Measurements from ENCODE around the gene ZCCHC24. TPM values are rescaled to one million over a fixed set of nuclear protein-coding genes. Genes with fewer than 3 reads are reported as not detected.

Gene ZCCHC24
- total RNA-seq, 4 donors from 2014 or later = 15.6 to 41.1 (median 22.5) TPM

- WGBS, 2 donors (ENCODE audit: low coverage in 1 of 2) = 0 to 79% methylated on average over 1 to 6 of the region's 6 CpGs
- no peak overlapping the region for H3K27ac ChIP-seq
- peaks cover 0 to 12% (median 4%) of the 10 kb centered on the region in 4 donors for H3K4me1 ChIP-seq
- in situ Hi-C loops (cut with MboI; ENCODE audit: low pct_ligation_motif_present in 1 of 4, low pct_unique_long_range_greater_than_20kb in 1 of 4, low sequenced_read_pairs in 3 of 4) = loop anchor here in 1 of 4 donors (25.0 kb wide), 1 partner anchor 857 kb away; the partner anchor contains the start of gene ANXA11
- no peak for DNase-seq
- no peak for TF ChIP-seq POLR2A (IDR thresholded peaks at IDR 0.05)
- TF ChIP-seq POLR2AphosphoS5 (IDR thresholded peaks at IDR 0.05) = no peak
- TF ChIP-seq EP300 (IDR thresholded peaks at IDR 0.05; ENCODE audit: low read depth) = no peak
- TF ChIP-seq, protein P1, sequence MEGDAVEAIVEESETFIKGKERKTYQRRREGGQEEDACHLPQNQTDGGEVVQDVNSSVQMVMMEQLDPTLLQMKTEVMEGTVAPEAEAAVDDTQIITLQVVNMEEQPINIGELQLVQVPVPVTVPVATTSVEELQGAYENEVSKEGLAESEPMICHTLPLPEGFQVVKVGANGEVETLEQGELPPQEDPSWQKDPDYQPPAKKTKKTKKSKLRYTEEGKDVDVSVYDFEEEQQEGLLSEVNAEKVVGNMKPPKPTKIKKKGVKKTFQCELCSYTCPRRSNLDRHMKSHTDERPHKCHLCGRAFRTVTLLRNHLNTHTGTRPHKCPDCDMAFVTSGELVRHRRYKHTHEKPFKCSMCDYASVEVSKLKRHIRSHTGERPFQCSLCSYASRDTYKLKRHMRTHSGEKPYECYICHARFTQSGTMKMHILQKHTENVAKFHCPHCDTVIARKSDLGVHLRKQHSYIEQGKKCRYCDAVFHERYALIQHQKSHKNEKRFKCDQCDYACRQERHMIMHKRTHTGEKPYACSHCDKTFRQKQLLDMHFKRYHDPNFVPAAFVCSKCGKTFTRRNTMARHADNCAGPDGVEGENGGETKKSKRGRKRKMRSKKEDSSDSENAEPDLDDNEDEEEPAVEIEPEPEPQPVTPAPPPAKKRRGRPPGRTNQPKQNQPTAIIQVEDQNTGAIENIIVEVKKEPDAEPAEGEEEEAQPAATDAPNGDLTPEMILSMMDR (IDR thresholded peaks at IDR 0.05) = no peak
- H3K36me3 ChIP-seq = peaks cover 0 to 38% (median 13%) of the 10 kb centered on the region in 4 donors
- intact Hi-C loops (cut with DNase I; ENCODE audit: low total_unique reads) = loop anchor here (2.0 kb wide), 1 partner anchor 39 kb away; no protein-coding TSS in a partner anchor
- H3K27me3 ChIP-seq = no peaks in the 10 kb centered on the region
- no peaks in the 10 kb centered on the region for H3K9me3 ChIP-seq
- no peak overlapping the region for H3K4me3 ChIP-seq
Measured at GRCh38 chr10:79355420-79356017, 89.9 kb downstream of the ZCCHC24 start.

DNA sequence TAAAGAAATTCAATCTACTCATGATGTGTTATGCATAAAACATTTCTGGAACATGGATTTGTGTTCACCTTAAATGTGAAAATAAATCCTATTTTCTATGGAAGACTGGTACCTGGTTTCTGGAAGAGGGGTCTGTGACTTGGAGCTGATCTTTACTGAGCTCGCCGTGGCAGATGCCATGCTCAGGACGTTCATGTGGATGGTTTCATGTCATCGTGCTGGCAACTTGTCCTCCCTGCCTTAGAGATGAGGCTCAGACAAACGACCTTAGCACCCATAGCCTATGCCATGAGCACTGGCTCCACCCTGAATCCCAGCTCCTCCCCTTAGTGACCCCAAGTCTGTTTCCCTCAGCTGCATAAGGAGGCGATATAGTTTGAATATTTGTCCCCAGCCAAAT, 90.8 kb downstream of the ZCCHC24 start:
- 92% methylated on average over 6 of the region's 6 CpGs; no CpG with 5 or more reads in 1 of the 2 donors for WGBS, 2 donors (ENCODE audit: low coverage in 1 of 2)
- Histone ChIP-seq H3K4me1 (peaks cover 0 to 14% (median 2%) of the 10 kb centered on the region in 4 donors), H3K27ac (no peak overlapping the region), H3K27me3 (no peaks in the 10 kb centered on the region), H3K9me3 (no peaks in the 10 kb centered on the region), H3K4me3 (no peak overlapping the region), H3K36me3 (peaks cover 0 to 44% (median 17%) of the 10 kb centered on the region in 4 donors)
- intact Hi-C loops (cut with DNase I; ENCODE audit: low total_unique reads) = no loop called here
- TF ChIP-seq POLR2A (IDR thresholded peaks at IDR 0.05) = no peak
- TF ChIP-seq POLR2AphosphoS5 (IDR thresholded peaks at IDR 0.05) = no peak
- TF ChIP-seq, protein P1 (IDR thresholded peaks at IDR 0.05) = no peak
- TF ChIP-seq EP300 (IDR thresholded peaks at IDR 0.05; ENCODE audit: low read depth) = no peak
- no peak for DNase-seq
- in situ Hi-C loops (cut with MboI; ENCODE audit: low pct_ligation_motif_present in 1 of 4, low pct_unique_long_range_greater_than_20kb in 1 of 4, low sequenced_read_pairs in 3 of 4) = loop anchor here in 1 of 4 donors (25.0 kb wide), 1 partner anchor 858 kb away; the partner anchor contains the start of gene ANXA11

GRCh38 chr10:79354141-79354540, 91.3 kb downstream of the ZCCHC24 start:
- DNase-seq = no peak
- Histone ChIP-seq H3K4me1 (peaks cover 0 to 15% (median 2%) of the 10 kb centered on the region in 4 donors), H3K36me3 (peaks cover 0 to 44% (median 18%) of the 10 kb centered on the region in 4 donors), H3K27me3 (no peaks in the 10 kb centered on the region), H3K27ac (no peak overlapping the region), H3K9me3 (no peaks in the 10 kb centered on the region), H3K4me3 (no peak overlapping the region)
- no peak for TF ChIP-seq POLR2AphosphoS5 (IDR thresholded peaks at IDR 0.05)
- TF ChIP-seq EP300 (IDR thresholded peaks at IDR 0.05; ENCODE audit: low read depth) = no peak
- no peak for TF ChIP-seq POLR2A (IDR thresholded peaks at IDR 0.05)
- TF ChIP-seq, protein P1 (IDR thresholded peaks at IDR 0.05) = no peak
- in situ Hi-C loops (cut with MboI; ENCODE audit: low pct_ligation_motif_present in 1 of 4, low pct_unique_long_range_greater_than_20kb in 1 of 4, low sequenced_read_pairs in 3 of 4) (loop anchor here in 1 of 4 donors (25.0 kb wide), 1 partner anchor 858 kb away; the partner anchor contains the start of gene ANXA11), intact Hi-C loops (cut with DNase I; ENCODE audit: low total_unique reads) (no loop called here)
- 50 to 56% methylated on average over 3 of the region's 3 CpGs for WGBS, 2 donors (ENCODE audit: low coverage in 1 of 2)

- TF ChIP-seq POLR2AphosphoS5 (IDR thresholded peaks at IDR 0.05) = no peak
- TF ChIP-seq EP300 (IDR thresholded peaks at IDR 0.05; ENCODE audit: low read depth) = no peak
- TF ChIP-seq, protein P1 (IDR thresholded peaks at IDR 0.05) = no peak
- TF ChIP-seq POLR2A (IDR thresholded peaks at IDR 0.05) = no peak
- 91% methylated on average over 10 to 11 of the region's 11 CpGs for WGBS, 2 donors (ENCODE audit: low coverage in 1 of 2)
- intact Hi-C loops (cut with DNase I; ENCODE audit: low total_unique reads) (no loop called here), in situ Hi-C loops (cut with MboI; ENCODE audit: low pct_ligation_motif_present in 1 of 4, low pct_unique_long_range_greater_than_20kb in 1 of 4, low sequenced_read_pairs in 3 of 4) (loop anchor here in 1 of 4 donors (25.0 kb wide), 1 partner anchor 859 kb away; the partner anchor contains the start of gene ANXA11)
- Histone ChIP-seq H3K27me3 (no peaks in the 10 kb centered on the region), H3K27ac (no peak overlapping the region), H3K4me1 (peaks cover 2 to 17% (median 5%) of the 10 kb centered on the region in 4 donors), H3K9me3 (no peaks in the 10 kb centered on the region), H3K4me3 (no peak overlapping the region), H3K36me3 (peaks cover 0 to 44% (median 18%) of the 10 kb centered on the region in 4 donors)
- no peak for DNase-seq
Measured at GRCh38 chr10:79353726-79354125, 91.7 kb downstream of the ZCCHC24 start.
